ENCODE data around the gene ACTN1.
"Not testable (repeated sequence)": the region's sequence is repeated elsewhere in the genome, so short reads cannot be mapped to it uniquely, and the experiment has no call there.

Gene ACTN1

DNA sequence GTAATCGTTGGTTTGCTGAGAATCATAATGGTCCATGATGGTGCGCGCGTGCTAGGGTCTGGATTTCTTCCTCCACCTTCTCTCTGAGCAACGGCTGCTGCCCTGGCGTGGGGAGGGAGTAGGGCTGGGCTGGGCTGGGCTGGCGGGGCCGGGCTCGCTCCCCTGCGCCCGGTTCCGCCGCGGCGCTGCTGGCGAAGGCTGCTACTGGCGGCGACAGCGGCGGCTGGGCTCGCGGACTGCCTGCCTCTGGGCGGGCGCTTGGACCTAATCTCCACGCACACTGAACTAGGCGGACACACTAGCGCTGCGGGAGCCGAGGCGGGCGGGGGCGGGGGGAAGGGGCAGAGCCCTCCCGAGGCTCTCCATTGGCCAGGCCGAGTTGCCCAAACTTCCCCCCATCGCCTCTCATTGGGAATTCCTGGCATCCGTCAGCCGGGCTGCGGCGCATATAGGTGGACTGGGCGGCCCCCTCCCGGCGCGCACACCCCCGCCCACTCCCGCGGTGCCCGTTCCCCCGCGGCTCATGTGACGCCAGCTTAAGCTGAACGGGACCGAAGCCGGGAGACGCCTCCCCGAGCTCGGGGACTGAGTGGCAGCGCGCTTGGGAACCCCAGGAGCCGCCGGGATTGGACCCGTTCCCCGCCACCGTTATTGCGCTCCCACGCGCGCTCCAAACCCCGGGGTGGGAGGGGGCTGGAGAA is at the start of gene ACTN1:
Gene ACTN1, minus strand, starts transcription at position 282 of the 701 bp plus-strand sequence. Its CDS starts 246 bp downstream, at position 36.
- Histone ChIP-seq H3K4me1 (ENCODE audit: control insufficient read depth in 1 of 2, insufficient read depth in 2 of 2, low read length in 2 of 2) (peaks cover 22 to 28% of the 10 kb centered on the region in 2 donors), H3K27ac (ENCODE audit: low read depth, low read length) (peak within 1 kb of the TSS; percentile 92), H3K9ac (ENCODE audit: low read depth in 1 of 2, low read length in 2 of 2) (peak within 1 kb of the TSS; percentile 76 to 85), H3K4me3 (ENCODE audit: low read depth in 1 of 2, low read length in 2 of 2) (peak within 1 kb of the TSS; percentile 77 to 83), H3K36me3 (ENCODE audit: control insufficient read depth in 1 of 2, insufficient read depth in 2 of 2, low read length in 2 of 2) (peaks cover 0 to under 1% of the 10 kb centered on the region in 2 donors), H3K9me3 (ENCODE audit: control insufficient read depth in 1 of 2, low read length in 2 of 2) (no peaks in the 10 kb centered on the region), H3K27me3 (ENCODE audit: control insufficient read depth in 1 of 2, insufficient read depth in 2 of 2, low read length in 2 of 2) (no peaks in the 10 kb centered on the region)

DNA sequence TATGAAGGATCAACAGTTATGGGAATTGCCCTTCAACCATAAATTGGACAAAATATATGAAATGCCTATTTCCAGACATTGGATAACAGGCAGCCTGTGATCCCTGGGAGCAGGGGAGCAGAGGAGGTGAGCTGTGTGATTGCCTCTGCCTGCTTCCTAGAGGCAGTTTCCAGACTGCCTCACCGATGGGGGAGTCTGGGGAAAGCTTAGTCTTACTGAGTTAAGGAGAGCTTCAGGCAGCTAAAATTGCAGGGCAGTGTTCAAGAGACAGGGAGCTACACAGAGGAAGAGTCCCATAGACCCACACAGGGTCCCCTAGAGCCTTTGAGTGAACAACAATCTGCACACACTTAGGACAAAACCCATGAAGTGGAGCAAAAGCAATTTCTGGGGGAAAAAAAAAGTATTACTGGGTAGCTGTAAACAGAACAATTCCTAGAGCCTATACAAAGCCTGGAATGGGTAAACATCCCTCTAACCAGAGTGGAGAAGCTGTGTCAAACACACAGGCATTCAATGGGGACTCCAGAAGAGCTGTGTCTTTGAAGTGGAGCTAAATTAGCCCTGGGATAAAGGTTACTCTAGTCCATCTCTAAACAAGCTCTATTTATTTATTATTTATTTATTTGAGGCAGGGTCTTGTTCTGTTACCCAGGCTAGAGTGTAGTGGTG is 48.3 kb upstream of the ACTN1 start:
- Histone ChIP-seq H3K27ac (ENCODE audit: low read depth, low read length) (no peak overlapping the region), H3K9me3 (ENCODE audit: control insufficient read depth in 1 of 2, low read length in 2 of 2) (no peaks in the 10 kb centered on the region), H3K4me3 (ENCODE audit: low read depth in 1 of 2, low read length in 2 of 2) (no peak overlapping the region)

DNA sequence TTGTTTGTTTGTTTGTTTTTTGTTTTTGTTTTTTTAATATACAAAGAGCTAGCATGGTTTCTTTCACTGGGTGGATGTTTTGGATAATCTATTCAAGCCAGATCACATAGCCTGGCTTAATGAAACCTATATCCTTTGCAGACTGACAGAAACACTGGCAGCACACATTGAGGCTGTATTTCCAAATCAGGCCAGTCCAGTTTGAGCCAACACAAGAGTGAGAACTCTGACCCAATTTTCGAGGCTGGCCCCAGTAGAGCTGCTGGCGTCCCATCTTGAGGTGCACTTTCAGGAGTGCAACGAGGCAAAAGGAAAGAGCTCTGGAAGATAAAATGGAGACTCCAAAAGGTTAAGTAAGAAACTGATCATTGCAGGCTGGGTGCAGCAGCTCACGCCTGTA is 43.9 kb upstream of the ACTN1 start:
- no peak overlapping the region for H3K4me3 ChIP-seq (ENCODE audit: low read depth in 1 of 2, low read length in 2 of 2)
- H3K9ac ChIP-seq (ENCODE audit: low read depth in 1 of 2, low read length in 2 of 2) = no peak overlapping the region
- H3K27me3 ChIP-seq (ENCODE audit: control insufficient read depth in 1 of 2, insufficient read depth in 2 of 2, low read length in 2 of 2) = no peaks in the 10 kb centered on the region
- no peaks in the 10 kb centered on the region for H3K36me3 ChIP-seq (ENCODE audit: control insufficient read depth in 1 of 2, insufficient read depth in 2 of 2, low read length in 2 of 2)
- no peaks in the 10 kb centered on the region for H3K4me1 ChIP-seq (ENCODE audit: control insufficient read depth in 1 of 2, insufficient read depth in 2 of 2, low read length in 2 of 2)
- no peaks in the 10 kb centered on the region for H3K9me3 ChIP-seq (ENCODE audit: control insufficient read depth in 1 of 2, low read length in 2 of 2)
- no peak overlapping the region for H3K27ac ChIP-seq (ENCODE audit: low read depth, low read length)

More for the DNA sequence above, 48.3 kb upstream of the ACTN1 start:
- no peaks in the 10 kb centered on the region for H3K4me1 ChIP-seq (ENCODE audit: control insufficient read depth in 1 of 2, insufficient read depth in 2 of 2, low read length in 2 of 2)
- no peaks in the 10 kb centered on the region for H3K36me3 ChIP-seq (ENCODE audit: control insufficient read depth in 1 of 2, insufficient read depth in 2 of 2, low read length in 2 of 2)
- no peak overlapping the region for H3K9ac ChIP-seq (ENCODE audit: low read depth in 1 of 2, low read length in 2 of 2)
- H3K27me3 ChIP-seq (ENCODE audit: control insufficient read depth in 1 of 2, insufficient read depth in 2 of 2, low read length in 2 of 2) = no peaks in the 10 kb centered on the region

DNA sequence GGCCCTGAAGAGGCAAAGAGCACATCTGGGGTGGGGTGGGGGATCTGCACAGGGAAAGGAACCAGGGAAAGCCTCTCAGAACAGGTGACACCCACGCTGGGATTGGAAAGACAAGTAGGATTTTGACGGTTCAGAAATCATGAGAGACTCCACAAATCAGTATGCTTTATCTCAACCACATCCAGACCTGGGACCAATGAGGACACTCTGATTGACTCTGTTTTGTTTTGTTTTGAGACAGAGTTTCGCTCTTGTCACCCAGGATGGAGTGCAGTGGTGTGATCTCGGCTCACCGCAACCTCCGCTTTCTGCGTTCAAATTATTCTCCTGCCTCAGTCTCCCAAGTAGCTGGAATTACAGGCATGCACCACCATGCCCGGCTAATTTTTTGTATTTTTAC is 43.0 kb upstream of the ACTN1 start:
- H3K9ac ChIP-seq (ENCODE audit: low read depth in 1 of 2, low read length in 2 of 2); H3K27ac ChIP-seq (ENCODE audit: low read depth, low read length); H3K4me1 ChIP-seq (ENCODE audit: control insufficient read depth in 1 of 2, insufficient read depth in 2 of 2, low read length in 2 of 2); H3K9me3 ChIP-seq (ENCODE audit: control insufficient read depth in 1 of 2, low read length in 2 of 2); H3K36me3 ChIP-seq (ENCODE audit: control insufficient read depth in 1 of 2, insufficient read depth in 2 of 2, low read length in 2 of 2); H3K4me3 ChIP-seq (ENCODE audit: low read depth in 1 of 2, low read length in 2 of 2); H3K27me3 ChIP-seq (ENCODE audit: control insufficient read depth in 1 of 2, insufficient read depth in 2 of 2, low read length in 2 of 2): not testable (repeated sequence)

DNA sequence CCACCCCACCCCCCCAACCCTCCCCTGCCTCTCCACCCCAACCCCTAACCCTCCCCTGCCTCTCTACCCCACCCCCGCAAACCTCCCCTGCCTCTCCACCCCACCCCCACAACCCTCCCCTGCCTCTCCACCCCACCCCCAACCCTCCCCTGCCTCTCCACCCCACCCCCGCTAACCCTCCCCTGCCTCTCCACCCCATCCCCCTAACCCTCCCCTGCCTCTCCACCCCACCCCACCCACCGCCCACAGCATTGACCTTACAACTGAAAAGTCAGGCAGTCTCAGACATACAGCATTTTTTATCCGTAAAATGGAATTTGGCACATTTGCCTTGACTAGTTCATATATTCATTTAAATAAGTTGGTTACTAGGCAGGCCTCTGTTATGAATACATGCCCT is 38.6 kb upstream of the ACTN1 start:
- no peaks in the 10 kb centered on the region for H3K27me3 ChIP-seq (ENCODE audit: control insufficient read depth in 1 of 2, insufficient read depth in 2 of 2, low read length in 2 of 2)

DNA sequence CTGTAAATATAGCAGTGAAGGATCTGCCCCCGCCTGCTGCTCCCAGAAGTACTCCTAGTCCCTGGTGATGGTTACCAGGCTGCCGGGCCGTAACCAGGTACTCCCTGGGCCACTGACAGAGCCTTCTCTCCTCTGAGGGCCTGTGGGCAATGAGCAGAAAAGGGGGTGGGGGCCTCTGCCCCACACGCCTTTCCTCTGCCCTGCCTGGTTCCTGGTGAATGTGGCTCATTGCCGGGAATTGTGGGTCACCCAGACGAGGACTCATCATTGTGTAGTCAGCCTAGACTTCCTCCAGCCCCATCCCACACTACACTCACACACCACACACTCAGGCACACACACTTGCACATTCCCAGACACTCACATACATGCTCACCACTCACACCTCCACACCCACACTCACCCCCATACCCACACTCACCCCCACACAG is 35.7 kb upstream of the ACTN1 start:
- Histone ChIP-seq H3K9me3 (ENCODE audit: control insufficient read depth in 1 of 2, low read length in 2 of 2) (no peaks in the 10 kb centered on the region), H3K9ac (ENCODE audit: low read depth in 1 of 2, low read length in 2 of 2) (no peak overlapping the region), H3K27me3 (ENCODE audit: control insufficient read depth in 1 of 2, insufficient read depth in 2 of 2, low read length in 2 of 2) (no peaks in the 10 kb centered on the region), H3K36me3 (ENCODE audit: control insufficient read depth in 1 of 2, insufficient read depth in 2 of 2, low read length in 2 of 2) (no peaks in the 10 kb centered on the region), H3K4me1 (ENCODE audit: control insufficient read depth in 1 of 2, insufficient read depth in 2 of 2, low read length in 2 of 2) (peaks cover 6 to 13% of the 10 kb centered on the region in 2 donors), H3K4me3 (ENCODE audit: low read depth in 1 of 2, low read length in 2 of 2) (no peak overlapping the region), H3K27ac (ENCODE audit: low read depth, low read length) (no peak overlapping the region)

More for the DNA sequence above, 38.6 kb upstream of the ACTN1 start:
- no peak overlapping the region for H3K27ac ChIP-seq (ENCODE audit: low read depth, low read length)
- H3K4me1 ChIP-seq (ENCODE audit: control insufficient read depth in 1 of 2, insufficient read depth in 2 of 2, low read length in 2 of 2) = peaks cover 6 to 13% of the 10 kb centered on the region in 2 donors
- H3K9me3 ChIP-seq (ENCODE audit: control insufficient read depth in 1 of 2, low read length in 2 of 2) = no peaks in the 10 kb centered on the region
- H3K36me3 ChIP-seq (ENCODE audit: control insufficient read depth in 1 of 2, insufficient read depth in 2 of 2, low read length in 2 of 2) = no peaks in the 10 kb centered on the region
- H3K9ac ChIP-seq (ENCODE audit: low read depth in 1 of 2, low read length in 2 of 2) = no peak overlapping the region
- H3K4me3 ChIP-seq (ENCODE audit: low read depth in 1 of 2, low read length in 2 of 2) = no peak overlapping the region

DNA sequence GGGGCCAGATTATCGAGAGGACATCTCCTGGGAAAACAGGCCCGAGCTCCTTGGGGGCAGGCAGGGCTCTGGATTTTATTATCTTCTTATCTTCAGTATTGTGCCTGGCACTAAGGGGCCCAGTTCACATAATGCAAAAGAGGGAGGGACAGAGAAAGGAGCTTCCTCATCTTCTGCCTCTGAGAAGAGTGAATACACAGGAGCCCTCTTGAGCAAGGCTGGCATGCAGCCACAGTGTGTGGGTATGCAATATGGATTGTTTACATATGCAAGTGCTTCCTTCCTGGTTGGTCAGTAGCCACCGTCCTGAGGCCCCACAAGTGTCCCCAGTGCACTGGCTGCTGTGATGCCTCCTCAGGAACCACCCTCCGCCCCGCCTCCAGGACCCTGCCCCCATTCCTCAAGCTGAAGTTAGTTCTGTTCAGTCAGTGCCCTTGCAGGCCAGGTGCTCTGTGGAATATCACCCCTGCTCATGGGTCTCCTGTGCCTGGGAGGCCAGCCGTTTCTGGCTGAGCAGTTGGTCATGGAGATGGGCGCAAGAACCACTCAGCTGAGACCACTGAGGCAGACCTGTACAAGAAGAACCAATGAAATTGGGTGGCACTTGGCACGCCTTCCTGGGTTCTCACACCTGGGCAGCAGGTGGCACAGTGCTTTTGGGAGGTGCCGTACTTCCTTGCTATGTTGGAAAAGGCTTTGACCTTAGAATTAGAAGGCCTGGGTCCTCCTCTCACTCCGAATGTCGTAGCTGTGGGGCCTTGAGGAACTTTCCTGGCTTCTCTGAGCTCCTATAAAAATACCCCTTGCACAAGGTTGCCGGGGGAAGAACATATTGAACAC is 35.1 kb upstream of the ACTN1 start:
- H3K9me3 ChIP-seq (ENCODE audit: control insufficient read depth in 1 of 2, low read length in 2 of 2) = no peaks in the 10 kb centered on the region
- no peak overlapping the region for H3K9ac ChIP-seq (ENCODE audit: low read depth in 1 of 2, low read length in 2 of 2)
- no peaks in the 10 kb centered on the region for H3K36me3 ChIP-seq (ENCODE audit: control insufficient read depth in 1 of 2, insufficient read depth in 2 of 2, low read length in 2 of 2)
- H3K27me3 ChIP-seq (ENCODE audit: control insufficient read depth in 1 of 2, insufficient read depth in 2 of 2, low read length in 2 of 2) = no peaks in the 10 kb centered on the region
- H3K27ac ChIP-seq (ENCODE audit: low read depth, low read length) = no peak overlapping the region
- no peak overlapping the region for H3K4me3 ChIP-seq (ENCODE audit: low read depth in 1 of 2, low read length in 2 of 2)
- peaks cover 6 to 13% of the 10 kb centered on the region in 2 donors for H3K4me1 ChIP-seq (ENCODE audit: control insufficient read depth in 1 of 2, insufficient read depth in 2 of 2, low read length in 2 of 2)

DNA sequence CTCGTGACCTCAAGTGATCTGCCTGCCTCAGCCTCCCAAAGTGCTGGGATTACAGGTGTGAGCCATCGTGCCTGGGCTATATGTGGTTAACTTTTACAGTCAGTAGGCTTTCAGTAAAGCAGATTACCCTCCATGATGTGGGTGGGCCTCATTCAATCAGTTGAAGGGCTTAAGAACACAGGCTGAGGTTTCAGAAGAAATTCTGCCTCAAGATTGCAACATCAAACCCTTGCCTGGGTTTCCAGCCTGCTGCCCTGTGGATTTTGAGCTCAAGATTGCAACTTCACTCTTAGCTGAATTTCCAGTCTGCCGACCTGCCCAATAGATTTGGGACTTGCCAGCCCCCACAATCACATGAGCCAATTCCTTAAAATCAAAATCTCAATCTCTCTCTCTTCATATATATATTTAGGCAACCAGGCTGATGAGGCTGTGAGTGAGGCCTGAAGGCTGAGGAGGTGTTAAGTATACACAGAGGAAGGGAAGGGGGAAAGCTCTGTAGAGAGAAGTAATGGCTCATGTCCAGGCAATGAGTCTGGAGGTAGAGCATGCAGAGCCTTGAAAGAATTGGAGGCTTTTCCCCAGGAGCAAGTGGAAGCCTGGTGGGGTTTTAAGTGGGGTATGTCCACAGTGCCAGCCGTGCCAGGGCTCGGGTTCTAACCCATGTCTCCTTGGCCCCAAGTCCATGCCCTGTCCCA is 33.3 kb upstream of the ACTN1 start:
- Histone ChIP-seq H3K27me3 (ENCODE audit: control insufficient read depth in 1 of 2, insufficient read depth in 2 of 2, low read length in 2 of 2) (no peaks in the 10 kb centered on the region), H3K4me1 (ENCODE audit: control insufficient read depth in 1 of 2, insufficient read depth in 2 of 2, low read length in 2 of 2) (peaks cover 6 to 13% of the 10 kb centered on the region in 2 donors), H3K27ac (ENCODE audit: low read depth, low read length) (no peak overlapping the region), H3K9ac (ENCODE audit: low read depth in 1 of 2, low read length in 2 of 2) (no peak overlapping the region), H3K4me3 (ENCODE audit: low read depth in 1 of 2, low read length in 2 of 2) (no peak overlapping the region), H3K9me3 (ENCODE audit: control insufficient read depth in 1 of 2, low read length in 2 of 2) (no peaks in the 10 kb centered on the region), H3K36me3 (ENCODE audit: control insufficient read depth in 1 of 2, insufficient read depth in 2 of 2, low read length in 2 of 2) (no peaks in the 10 kb centered on the region)

DNA sequence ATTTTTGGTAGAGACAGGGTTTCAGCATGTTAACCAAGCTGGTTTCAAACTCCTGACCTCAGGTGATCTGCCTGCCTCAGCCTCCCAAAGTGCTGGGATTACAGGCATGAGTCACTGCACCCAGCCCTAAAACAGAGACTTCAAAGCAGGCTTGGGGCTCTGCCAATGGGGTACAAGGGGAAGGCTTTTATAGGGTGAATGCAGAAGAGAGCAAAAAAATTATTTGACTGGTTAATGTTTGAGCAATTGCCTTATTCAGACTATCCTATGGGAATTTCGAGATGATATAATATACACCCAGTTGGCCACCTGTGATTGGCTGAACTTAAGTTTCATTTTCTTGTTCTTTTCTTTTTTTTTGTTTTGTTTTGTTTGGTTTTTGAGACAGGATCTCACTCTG is 31.5 kb upstream of the ACTN1 start:
- Histone ChIP-seq H3K27ac (ENCODE audit: low read depth, low read length) (no peak overlapping the region), H3K36me3 (ENCODE audit: control insufficient read depth in 1 of 2, insufficient read depth in 2 of 2, low read length in 2 of 2) (no peaks in the 10 kb centered on the region), H3K9me3 (ENCODE audit: control insufficient read depth in 1 of 2, low read length in 2 of 2) (no peaks in the 10 kb centered on the region), H3K27me3 (ENCODE audit: control insufficient read depth in 1 of 2, insufficient read depth in 2 of 2, low read length in 2 of 2) (no peaks in the 10 kb centered on the region), H3K4me1 (ENCODE audit: control insufficient read depth in 1 of 2, insufficient read depth in 2 of 2, low read length in 2 of 2) (peaks cover 6 to 13% of the 10 kb centered on the region in 2 donors), H3K4me3 (ENCODE audit: low read depth in 1 of 2, low read length in 2 of 2) (no peak overlapping the region), H3K9ac (ENCODE audit: low read depth in 1 of 2, low read length in 2 of 2) (no peak overlapping the region)
